NOMO-1 (cell line): ENCODE measurements around the gene BCKDHB.

Experiments used
- DNase-seq, 2 experiments: peaks; one replicate each; lab custom pipeline; 2025; ENCODE audit not compliant: unreplicated experiment in 2 of 2; lab: John Stamatoyannopoulos, UW

Gene BCKDHB

DNA sequence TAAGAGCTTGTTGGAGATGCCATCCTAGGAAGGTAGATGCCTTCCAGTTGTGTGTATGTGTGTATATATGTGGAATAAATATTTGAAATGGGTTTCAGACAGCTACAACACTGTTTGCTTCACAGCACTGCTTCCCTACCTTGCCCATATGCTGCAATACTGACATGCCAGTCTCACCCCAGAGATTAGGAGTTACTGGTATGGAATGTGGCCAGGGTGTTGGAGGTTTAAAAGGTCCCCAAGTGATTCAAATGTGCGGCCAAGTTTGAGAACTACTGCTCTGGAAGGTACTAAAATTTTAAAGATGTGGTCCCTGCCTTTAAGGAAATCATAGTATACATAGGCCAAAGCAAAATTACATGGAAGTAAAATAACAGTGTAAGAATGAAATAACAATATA lies 39.5 kb downstream of the BCKDHB start:
- no peak for DNase-seq

DNA sequence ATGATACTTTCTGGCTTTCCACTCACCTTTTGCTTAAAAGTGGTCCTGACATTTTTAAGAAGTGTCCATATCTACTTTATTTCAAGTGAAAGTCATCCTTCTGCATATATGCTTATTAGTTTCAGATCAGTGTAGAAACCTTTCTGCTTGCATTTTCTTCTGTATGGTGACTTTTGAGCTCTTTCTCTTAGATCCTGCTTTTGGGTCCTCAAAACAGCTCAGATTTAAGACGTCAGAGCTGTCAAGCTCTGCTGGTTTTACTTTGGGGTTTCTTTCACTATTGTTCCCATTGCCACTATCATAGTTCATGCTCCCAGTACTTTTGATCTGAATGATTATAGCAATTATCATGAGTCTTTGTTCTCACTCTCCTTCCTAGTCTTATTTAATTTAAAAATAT lies 41.7 kb downstream of the BCKDHB start:
- no peak for DNase-seq

- DNase-seq: no peak
Measured at GRCh38 chr6:80151635-80152034, 45.2 kb downstream of the BCKDHB start.

GRCh38 chr6:80154160-80154559 lies 47.7 kb downstream of the BCKDHB start:
- DNase-seq: no peak

- DNase-seq: no peak
Measured at GRCh38 chr6:80156221-80156620, 49.8 kb downstream of the BCKDHB start.

GRCh38 chr6:80158478-80158989 lies 52.1 kb downstream of the BCKDHB start:
- no peak for DNase-seq

DNA sequence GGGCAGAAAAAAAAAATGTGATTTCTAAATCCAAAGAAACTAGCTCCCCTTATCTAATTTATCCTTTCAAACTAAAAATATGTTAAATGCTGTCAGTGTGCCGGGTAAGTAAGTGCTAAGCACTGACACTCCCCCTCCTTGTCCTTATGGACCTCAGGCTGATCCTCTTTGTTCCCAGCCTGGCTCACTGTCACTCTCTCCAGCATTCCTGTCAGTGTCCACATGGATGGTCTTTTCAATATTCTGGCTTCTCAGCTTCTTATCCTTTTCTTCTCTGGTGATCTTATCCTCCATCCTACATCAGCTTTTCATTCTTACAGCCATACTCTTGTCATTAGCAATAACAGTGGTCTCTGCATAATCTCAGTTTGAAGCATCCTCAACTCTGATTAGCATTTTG lies 55.0 kb downstream of the BCKDHB start:
- DNase-seq: no peak

DNA sequence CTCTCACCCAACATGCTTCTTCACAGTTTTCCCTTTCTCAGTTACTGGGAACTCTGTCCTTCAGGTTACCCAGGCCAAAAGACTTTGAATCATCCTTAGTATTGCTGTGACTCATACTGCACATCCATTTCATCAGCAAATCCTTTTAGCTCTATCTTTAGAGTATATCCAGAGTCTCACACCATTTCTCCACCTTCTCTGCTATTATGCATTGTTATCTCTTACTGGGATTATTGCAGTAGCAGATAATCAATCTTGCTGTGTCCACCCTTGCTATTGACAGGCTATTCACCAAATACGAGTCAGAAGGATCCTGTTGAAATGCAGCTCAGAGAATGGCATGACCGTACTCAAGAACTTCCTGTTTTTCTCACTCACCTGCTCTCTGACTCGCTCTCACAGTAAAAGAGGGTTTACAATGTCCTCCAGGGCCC lies 57.3 kb downstream of the BCKDHB start:
- peak; percentile 19 to 68 for DNase-seq

- DNase-seq: peak; percentile 61 to 79
Measured at GRCh38 chr6:80165143-80165542, 58.7 kb downstream of the BCKDHB start.

DNA sequence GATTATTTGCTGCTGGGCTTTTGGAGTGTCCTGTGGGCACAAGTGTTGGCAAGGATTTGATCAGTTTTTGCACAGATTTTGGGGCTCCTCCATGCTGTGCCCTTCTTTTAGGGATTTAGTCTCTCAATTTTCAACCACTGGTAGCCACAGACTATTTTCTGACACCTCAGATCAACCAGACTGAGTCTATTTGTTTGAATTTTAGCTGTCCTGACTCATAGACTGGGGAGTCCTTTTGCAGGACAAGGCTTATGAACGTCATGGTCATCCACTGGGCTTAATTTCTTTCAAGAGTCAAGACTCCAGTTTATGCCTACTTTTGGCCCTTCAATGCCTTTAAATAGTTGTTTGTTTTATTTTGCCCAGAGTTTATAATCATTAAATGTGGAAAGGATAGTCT lies 59.3 kb downstream of the BCKDHB start:
- no peak for DNase-seq

- peak; percentile 14 to 65 for DNase-seq
Measured at GRCh38 chr6:80170433-80170832, 64.0 kb downstream of the BCKDHB start.

DNA sequence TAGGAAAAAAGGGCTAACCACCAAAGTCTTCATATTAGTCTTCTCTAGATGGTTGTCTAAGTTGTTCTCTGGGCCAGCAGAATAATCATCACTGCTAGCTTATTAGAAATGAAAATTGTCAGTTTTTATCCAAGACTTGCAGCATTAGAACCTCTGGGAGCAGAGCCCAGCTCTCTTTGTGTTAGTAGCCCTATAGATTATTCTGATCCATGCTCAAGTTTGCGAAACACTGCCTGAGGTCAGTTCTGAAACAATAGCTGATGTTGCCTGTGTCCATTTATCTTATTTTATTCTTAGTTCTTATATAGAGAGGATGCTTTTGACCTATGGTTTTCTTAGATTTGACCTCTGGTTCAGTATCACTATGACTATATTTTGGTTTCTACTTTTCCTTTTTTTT lies 66.9 kb downstream of the BCKDHB start:
- no peak for DNase-seq

DNA sequence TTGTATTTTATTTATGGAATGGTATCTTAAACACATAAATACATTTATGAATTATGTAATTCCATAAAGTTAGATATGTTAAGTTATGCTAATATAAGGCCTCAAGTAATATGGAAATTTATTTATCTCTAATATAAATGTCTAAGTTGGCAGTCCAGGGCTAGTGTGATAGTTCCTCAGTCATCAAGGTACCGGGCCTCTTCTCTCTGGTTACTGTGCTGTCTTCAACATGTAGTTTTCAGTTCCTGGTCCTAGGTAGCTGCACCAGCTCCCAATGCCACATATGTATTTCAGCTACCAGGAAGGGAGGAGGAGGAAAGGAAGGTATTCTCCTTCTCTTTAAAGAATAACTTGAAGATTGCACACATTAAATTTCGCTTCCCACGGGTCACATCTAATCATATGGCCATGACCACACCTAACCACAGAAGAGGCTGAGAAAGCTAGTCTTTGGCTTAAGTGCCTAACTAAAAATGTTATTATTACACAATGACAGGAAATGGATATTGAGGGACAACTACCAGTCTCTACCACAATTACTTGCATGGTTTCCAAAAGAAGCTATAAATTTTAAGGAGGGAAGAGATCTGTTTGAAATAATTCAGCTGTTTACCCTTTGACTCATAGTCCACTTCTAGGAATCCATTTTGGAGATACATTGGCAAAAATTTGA lies 68.6 kb downstream of the BCKDHB start:
- DNase-seq: peak; percentile 88 to 95

- DNase-seq: no peak
Measured at GRCh38 chr6:80179695-80180094, 73.2 kb downstream of the BCKDHB start.

GRCh38 chr6:80181352-80182081 lies 75.0 kb downstream of the BCKDHB start:
- DNase-seq: no peak

- peak in 1 of 2 experiments; percentile 1 for DNase-seq
Measured at GRCh38 chr6:80182308-80182707, 75.8 kb downstream of the BCKDHB start.

GRCh38 chr6:80183019-80183795 lies 76.7 kb downstream of the BCKDHB start:
- DNase-seq: no peak

DNA sequence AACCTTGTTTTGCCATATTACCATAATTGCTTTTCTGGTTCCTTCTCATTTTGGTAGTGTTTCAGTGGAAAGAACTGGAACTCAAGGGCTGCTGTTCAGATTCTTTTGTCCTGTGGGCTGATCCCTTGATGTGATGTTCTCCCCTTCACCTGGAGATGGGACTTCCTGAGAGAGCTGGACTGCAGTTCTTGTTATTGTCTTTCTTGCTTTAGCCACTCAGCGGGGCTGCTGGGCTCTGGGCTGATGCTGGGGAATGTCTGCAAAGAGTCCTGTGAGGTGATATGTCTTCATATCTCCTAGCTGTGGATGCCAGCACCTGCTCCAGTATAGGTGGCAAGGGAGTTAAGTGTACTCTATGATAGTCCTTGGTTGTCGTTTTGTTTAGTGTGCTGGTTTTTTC lies 79.0 kb downstream of the BCKDHB start:
- no peak for DNase-seq

GRCh38 chr6:80186082-80186481 lies 79.6 kb downstream of the BCKDHB start:
- no peak for DNase-seq

GRCh38 chr6:80196906-80197305 lies 90.4 kb downstream of the BCKDHB start:
- no peak for DNase-seq

DNA sequence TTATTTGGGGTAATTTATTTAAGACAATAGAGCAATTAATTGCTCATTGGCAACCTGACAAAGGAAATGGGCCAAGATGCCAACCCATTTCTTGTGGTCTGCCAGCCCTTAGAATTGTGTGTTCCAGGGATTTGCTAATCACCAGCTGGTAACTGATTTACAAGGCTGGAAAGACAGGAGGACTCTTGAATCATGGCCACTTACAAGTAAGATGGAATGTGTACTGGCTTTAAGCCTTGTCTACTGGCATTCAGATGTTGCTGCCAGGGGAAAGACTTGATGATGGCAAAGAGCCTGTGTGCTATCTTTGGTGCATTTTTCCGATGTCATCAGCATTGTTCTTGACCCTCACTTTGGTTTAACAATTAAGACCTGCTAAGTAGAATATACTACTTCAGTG lies 91.0 kb downstream of the BCKDHB start:
- no peak for DNase-seq
